IMR-90 (cell line): ENCODE results near the gene VDAC1. TPM values are rescaled to one million over a fixed set of nuclear protein-coding genes. Genes with fewer than 3 reads are reported as not detected.

Experiments
- ATAC-seq: fragments of 200-7000 bp; cut with Tn5 transposase; 2 replicates; pipeline ENCODE4 v1.9.1; 2020; ENCODE audit warnings: low read depth, mild to moderate bottlenecking, moderate library complexity
- BruUV-seq: library from RNA; stranded (reverse); fragments of 400-500 nt; replicated peaks from 2 replicates; lab custom pipeline; 2021; lab: Mats Ljungman, UMichigan
- CTCF ChIA-PET: fragments of 300-600 bp; formaldehyde crosslinking; extraction: SDS; loops from one replicate; lab custom pipeline; 2021; ENCODE audit warnings: antibody characterized with exemption; lab: Yijun Ruan, JAX
- POLR2A ChIA-PET: fragments of 300-600 bp; sonication (Branson Sonifier 250); formaldehyde crosslinking; loops from one replicate; lab custom pipeline; 2022; ENCODE audit warnings: antibody characterized with exemption; ENCODE audit not compliant: unreplicated experiment; lab: Charles Lee
- DNase-seq: peaks from one replicate; pipeline ENCODE4 v3.0.0; 2013
- H2AFZ ChIP-seq: replicated peaks from 2 replicates; pipeline ENCODE3; 2013; ENCODE audit warnings: low read length, mild to moderate bottlenecking; ENCODE audit not compliant: poor library complexity
- H2AK5ac ChIP-seq: 2 replicates; pipeline ENCODE4 v1.6.1; 2013; ENCODE audit warnings: low read depth, low read length, inconsistent platforms
- H2AK9ac ChIP-seq: replicated peaks from 2 replicates; pipeline ENCODE3; 2013; ENCODE audit warnings: mild to moderate bottlenecking, low read depth, low read length, moderate library complexity; ENCODE audit not compliant: poor library complexity
- H2BK120ac ChIP-seq: 2 replicates; pipeline ENCODE4 v1.6.1; 2013; ENCODE audit warnings: low read depth, low read length, inconsistent platforms
- H2BK15ac ChIP-seq: 3 replicates; pipeline ENCODE4 v1.6.1; 2013; ENCODE audit warnings: low read depth, low read length, inconsistent platforms
- H2BK20ac ChIP-seq: 2 replicates; pipeline ENCODE4 v1.6.1; 2013; ENCODE audit warnings: low read depth, mild to moderate bottlenecking, inconsistent platforms, low read length, moderate library complexity
- H2BK5ac ChIP-seq: 2 replicates; pipeline ENCODE4 v1.6.1; 2013; ENCODE audit warnings: mild to moderate bottlenecking, low read depth, low read length, inconsistent platforms; ENCODE audit not compliant: poor library complexity, severe bottlenecking
- H3K14ac ChIP-seq: replicated peaks from 2 replicates; pipeline ENCODE4 v1.6.1; 2013; ENCODE audit warnings: low read depth, low read length, inconsistent platforms
- H3K18ac ChIP-seq: 2 replicates; pipeline ENCODE4 v1.6.1; 2013; ENCODE audit warnings: low read depth, low read length, control low read depth
- H3K23ac ChIP-seq: 2 replicates; pipeline ENCODE4 v1.6.1; 2013; ENCODE audit warnings: low read depth, low read length, inconsistent platforms
- H3K27ac ChIP-seq: 2 replicates; pipeline ENCODE4 v1.5.1; 2013; ENCODE audit warnings: mild to moderate bottlenecking, control low read depth, low read length; ENCODE audit not compliant: insufficient read depth
- H3K27me3 ChIP-seq: 2 replicates; pipeline ENCODE4 v1.6.1; 2013; ENCODE audit warnings: low read length; ENCODE audit not compliant: control insufficient read depth, insufficient read depth
- H3K36me3 ChIP-seq: 2 replicates; pipeline ENCODE4 v1.6.1; 2013; ENCODE audit warnings: low read length, mixed read lengths; ENCODE audit not compliant: control insufficient read depth, insufficient read depth
- H3K4ac ChIP-seq: 2 replicates; pipeline ENCODE4 v1.6.1; 2013; ENCODE audit warnings: low read depth, low read length, inconsistent platforms
- H3K4me1 ChIP-seq: 2 replicates; pipeline ENCODE4 v1.6.1; 2013; ENCODE audit warnings: low read length, mixed read lengths; ENCODE audit not compliant: control insufficient read depth, insufficient read depth
- H3K4me2 ChIP-seq: 2 replicates; pipeline ENCODE4 v1.6.1; 2013; ENCODE audit warnings: low read depth, mild to moderate bottlenecking, control low read depth, low read length, moderate library complexity
- H3K4me3 ChIP-seq: 2 replicates; pipeline ENCODE4 v1.5.1; 2013; ENCODE audit warnings: low read depth, mild to moderate bottlenecking, control low read depth, low read length, moderate library complexity; ENCODE audit not compliant: insufficient read depth
- H3K56ac ChIP-seq: 2 replicates; pipeline ENCODE4 v1.6.1; 2013; ENCODE audit warnings: low read length, inconsistent platforms; ENCODE audit not compliant: insufficient read depth; ENCODE audit errors: extremely low read depth
- H3K79me1 ChIP-seq, 2 experiments: 2 replicates each; pipeline ENCODE4 v1.6.1; 2013; ENCODE audit warnings: low read length in 2 of 2, inconsistent platforms in 1 of 2, low read depth in 1 of 2
- H3K9ac ChIP-seq: 2 replicates; pipeline ENCODE4 v1.6.1; 2013; ENCODE audit warnings: low read depth, low read length, control low read depth
- H3K9me1 ChIP-seq: 2 replicates; pipeline ENCODE4 v1.6.1; 2013; ENCODE audit warnings: low read length, inconsistent platforms; ENCODE audit not compliant: insufficient read depth
- H3K9me3 ChIP-seq: 2 replicates; pipeline ENCODE4 v1.6.1; 2013; ENCODE audit warnings: low read length; ENCODE audit not compliant: control insufficient read depth, insufficient read depth
- H4K20me1 ChIP-seq: 2 replicates; pipeline ENCODE4 v1.6.1; 2013; ENCODE audit warnings: low read length, inconsistent platforms; ENCODE audit not compliant: insufficient read depth
- H4K5ac ChIP-seq: 2 replicates; pipeline ENCODE4 v1.6.1; 2013; ENCODE audit warnings: mild to moderate bottlenecking, low read depth, low read length, control low read depth
- H4K8ac ChIP-seq, 2 experiments: 2 replicates each; pipeline ENCODE4 v1.6.1; 2013; ENCODE audit warnings: low read depth in 2 of 2, low read length in 2 of 2, control low read depth in 1 of 2, inconsistent platforms in 1 of 2
- H4K91ac ChIP-seq: 2 replicates; pipeline ENCODE4 v1.6.1; 2013; ENCODE audit warnings: low read depth, low read length, inconsistent platforms; ENCODE audit not compliant: insufficient read depth
- BHLHE40 ChIP-seq: fragments of 150-350 bp; IDR thresholded peaks from 2 replicates; pipeline ENCODE4 v1.6.1; 2016; ENCODE audit warnings: mild to moderate bottlenecking, low read depth, low read length
- CEBPB ChIP-seq: IDR thresholded peaks from 2 replicates; pipeline ENCODE4 v1.6.1; 2012; ENCODE audit warnings: low read depth, low read length, improper control_type of control experiment
- CHD1 ChIP-seq: IDR thresholded peaks from 2 replicates; pipeline ENCODE4 v1.6.1; 2012; ENCODE audit warnings: low read depth, low read length, improper control_type of control experiment
- CTCF ChIP-seq: conservative IDR thresholded peaks from 2 replicates; pipeline ENCODE4 v1.5.1; 2012; ENCODE audit warnings: mild to moderate bottlenecking, low read depth, low read length, improper control_type of control experiment
- MAFK ChIP-seq: IDR thresholded peaks from 2 replicates; pipeline ENCODE4 v1.6.1; 2012; ENCODE audit warnings: low read depth, low read length, improper control_type of control experiment
- MAZ ChIP-seq: IDR thresholded peaks from 2 replicates; pipeline ENCODE4 v1.6.1; 2012; ENCODE audit warnings: low read depth, mild to moderate bottlenecking, low read length, improper control_type of control experiment, moderate library complexity, borderline replicate concordance
- MXI1 ChIP-seq: IDR thresholded peaks from 2 replicates; pipeline ENCODE4 v1.6.1; 2012; ENCODE audit warnings: low read depth, mild to moderate bottlenecking, low read length, moderate library complexity, borderline replicate concordance
- NFE2L2 ChIP-seq: fragments of 150-350 bp; IDR thresholded peaks from 2 replicates; pipeline ENCODE4 v1.6.1; 2016; ENCODE audit warnings: low read depth, mild to moderate bottlenecking, low read length
- POLR2A ChIP-seq: IDR thresholded peaks from 2 replicates; pipeline ENCODE4 v1.6.1; 2012; ENCODE audit warnings: mild to moderate bottlenecking, low read depth, low read length
- RAD21 ChIP-seq: IDR thresholded peaks from 2 replicates; pipeline ENCODE4 v1.6.1; 2012; ENCODE audit warnings: low read length, improper control_type of control experiment
- RCOR1 ChIP-seq: IDR thresholded peaks from 2 replicates; pipeline ENCODE4 v1.6.1; 2012; ENCODE audit warnings: mild to moderate bottlenecking, low read length, improper control_type of control experiment; ENCODE audit not compliant: insufficient replicate concordance
- RFX5 ChIP-seq: IDR thresholded peaks from 2 replicates; pipeline ENCODE4 v1.8.0; 2012; ENCODE audit warnings: low read depth, mild to moderate bottlenecking, low read length, moderate library complexity
- SMC3 ChIP-seq: fragments of 150-350 bp; IDR thresholded peaks from 2 replicates; pipeline ENCODE4 v1.6.1; 2016; ENCODE audit warnings: low read depth, mild to moderate bottlenecking, antibody characterized with exemption, low read length, moderate library complexity
- USF2 ChIP-seq: fragments of 150-350 bp; IDR thresholded peaks from 2 replicates; pipeline ENCODE4 v1.6.1; 2017; ENCODE audit warnings: mild to moderate bottlenecking, antibody characterized with exemption, low read length, low read depth
- WGBS, 2 experiments: methylation state at CpG; one replicate each; pipeline versions ENCODE4 v1.1.5 to v1.1.7; 2013; ENCODE audit warnings: missing lambda C conversion rate in 2 of 2; ENCODE audit not compliant: insufficient read length in 1 of 2; ENCODE audit errors: extremely low coverage in 2 of 2; 5-methylcytosine and 5-hydroxymethylcytosine counted together
- dilution Hi-C: fragments of 300-500 bp; cut with HindIII; formaldehyde crosslinking; loops from one replicate; pipeline ENCODE4 v1.14.3; 2018; ENCODE audit warnings: low sequenced_read_pairs; ENCODE audit not compliant: unreplicated experiment
- in situ Hi-C: fragments of 300-500 bp; cut with MboI; formaldehyde crosslinking; loops from 3 replicates; pipeline ENCODE4 v1.14.3; 2019; ENCODE audit warnings: low sequenced_read_pairs, inconsistent platforms, mixed read lengths
- intact Hi-C: fragments of 100-400 bp; cut with micrococcal nuclease; formaldehyde crosslinking; loops from 2 replicates; pipeline ENCODE4 v1.10.0; 2022
- polyA plus RNA-seq, 3 experiments: library from polyadenylated mRNA; depleted of rRNA; stranded (reverse); fragments of >200 nt; gene quantifications; 2 replicates each; pipeline ENCODE4 v1.2.3, GENCODE V29; 2012; ENCODE audit warnings: low replicate concordance in 1 of 3
- total RNA-seq: library from RNA; depleted of rRNA; stranded (reverse); fragments of >200 nt; gene quantifications from 2 replicates; pipeline ENCODE4 v1.2.3, GENCODE V29; 2012

Gene VDAC1
- total and polyA plus RNA-seq, 2 of the 4 experiments (the other 2 are of a cell fraction): 289 to 365 TPM

- Histone ChIP-seq H3K27ac (peak overlapping the region; percentile 98), H3K4me2 (peak overlapping the region; percentile 96), H3K56ac (peak overlapping the region; percentile 90), H2AK9ac (peak overlapping the region; percentile 92), H3K23ac (peak overlapping the region; percentile 98), H3K9me3 (no peaks in the 10 kb centered on the region), H3K9me1 (peaks cover 34% of the 10 kb centered on the region), H3K36me3 (peaks cover 15% of the 10 kb centered on the region), H2BK5ac (peak overlapping the region; percentile 93), H4K20me1 (peaks cover 50% of the 10 kb centered on the region), H2AK5ac (peak overlapping the region; percentile 77; the same call in 1 of the 2 replicates), H3K18ac (peak overlapping the region; percentile 20; the same call in 1 of the 2 replicates), H3K4me1 (peaks cover 29% of the 10 kb centered on the region), H2BK120ac (peak overlapping the region; percentile 19; the same call in 1 of the 2 replicates), H3K14ac (peak overlapping the region; percentile 93), H4K5ac (peak overlapping the region; percentile 42; the same call in 1 of the 2 replicates), H3K9ac (peak overlapping the region; percentile 98), H4K91ac (peak overlapping the region; percentile 30; the same call in 1 of the 2 replicates), H3K27me3 (no peaks in the 10 kb centered on the region), H4K8ac (peak overlapping the region; percentile 21 to 67; a peak in 3 of 4 replicates), H2BK15ac (no peak overlapping the region), H3K79me1 (peaks cover 10 to 58% of the 10 kb centered on the region in 2 experiments), H2BK20ac (no peak overlapping the region), H3K4me3 (peak overlapping the region; percentile 86), H2AFZ (peak overlapping the region; percentile 94), H3K4ac (peak overlapping the region; percentile 84)
- ChIA-PET POLR2A (interaction anchor here (0.6 kb wide), 1 partner anchor 26 kb away, joined by 6 read pairs; no protein-coding TSS in a partner anchor), CTCF (interaction anchor here (1.3 kb wide), 1 partner anchor 11 kb away, joined by 3 read pairs; no protein-coding TSS in a partner anchor)
- dilution Hi-C loops: no loop called here
- DNase-seq (peak; percentile 42), ATAC-seq (peak; percentile 10)
- TF ChIP-seq MXI1 (peak; percentile 50; the same call in 1 of the 2 replicates), USF2 (peak; percentile 85), CTCF (no peak), SMC3 (no peak), MAFK (no peak), BHLHE40 (peak; percentile 87), RAD21 (no peak), NFE2L2 (no peak), CHD1 (0 out of 2 replicates have a peak, but pooled peaks have one; percentile 89), RFX5 (no peak), MAZ (no peak), POLR2A (peak; percentile 66), RCOR1 (no peak), CEBPB (no peak)
- intact Hi-C loops: no loop called here
- WGBS, 2 experiments: 1% methylated on average over 73 of the region's 90 CpGs; no CpG with 5 or more reads in 1 of the 2 experiments
- BruUV-seq: no TSS peak
- in situ Hi-C loops: no loop called here
Measured at GRCh38 chr5:134003817-134004625, 754 bp downstream of the VDAC1 start.
